T-helper 1 cell treated with Interleukin-12 subunit alpha and Interleukin-12 subunit beta and Interleukin-4 antibody, amounts not matched to agents 30 μg/mL and 1 μg/mL, for 36 hours (primary cell): ENCODE measurements around the gene PRKCE.
A peak's percentile ranks its signal among the peaks of the same experiment; 100 is the strongest.
"Not testable (repeated sequence)": the region's sequence is repeated elsewhere in the genome, so short reads cannot be mapped to it uniquely, and the experiment has no call there.

ENCODE experiments used
- H3K27ac Mint-ChIP-seq: one replicate; pipeline ENCODE4 v1.8.0; 2021; ENCODE audit warnings: mild to moderate bottlenecking, mixed read lengths
- H3K27me3 Mint-ChIP-seq: one replicate; pipeline ENCODE4 v1.8.0; 2021; ENCODE audit warnings: low read depth, mixed read lengths
- H3K36me3 Mint-ChIP-seq: one replicate; pipeline ENCODE4 v1.8.0; 2021; ENCODE audit warnings: low read depth, mixed read lengths
- H3K4me1 Mint-ChIP-seq: one replicate; pipeline ENCODE4 v1.8.0; 2021; ENCODE audit warnings: low read depth, mixed read lengths
- H3K4me3 Mint-ChIP-seq: one replicate; pipeline ENCODE4 v1.8.0; 2021; ENCODE audit warnings: mild to moderate bottlenecking, moderate library complexity, mixed read lengths
- H3K9me3 Mint-ChIP-seq: one replicate; pipeline ENCODE4 v1.8.0; 2021; ENCODE audit warnings: mixed read lengths

The PRKCE gene

GRCh38 chr2:45857867-45858520 is 206.5 kb downstream of the PRKCE start:
- no peak overlapping the region for H3K4me3 Mint-ChIP-seq
- peaks cover 3% of the 10 kb centered on the region for H3K36me3 Mint-ChIP-seq
- H3K4me1 Mint-ChIP-seq, result peaks cover 39% of the 10 kb centered on the region
- H3K27me3 Mint-ChIP-seq, result no peaks in the 10 kb centered on the region
- H3K9me3 Mint-ChIP-seq, result peaks cover under 1% of the 10 kb centered on the region
- peak overlapping the region; percentile 27 for H3K27ac Mint-ChIP-seq

DNA sequence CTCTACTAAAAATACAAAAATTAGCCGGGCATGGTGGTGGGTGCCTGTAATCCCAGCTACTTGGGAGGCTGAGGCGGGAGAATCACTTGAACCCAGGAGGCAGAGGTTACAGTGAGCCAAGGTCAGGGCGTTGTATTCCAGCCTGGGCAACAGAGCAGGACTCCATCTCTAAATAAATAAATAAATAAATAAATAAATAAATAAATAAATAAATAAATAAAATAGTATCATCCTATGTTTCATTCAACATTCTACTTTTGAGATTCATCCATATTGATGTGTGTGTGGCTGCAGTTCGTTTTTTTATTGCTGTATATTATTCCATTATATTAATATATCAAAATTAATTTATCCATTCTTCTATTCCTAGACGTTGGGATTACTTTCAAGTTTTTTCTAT is 207.4 kb downstream of the PRKCE start:
- H3K36me3 Mint-ChIP-seq, H3K9me3 Mint-ChIP-seq, H3K27me3 Mint-ChIP-seq, H3K27ac Mint-ChIP-seq, H3K4me3 Mint-ChIP-seq: not testable (repeated sequence)
- peaks cover 45% of the 10 kb centered on the region for H3K4me1 Mint-ChIP-seq

- no peak overlapping the region for H3K27ac Mint-ChIP-seq
- peaks cover 2% of the 10 kb centered on the region for H3K36me3 Mint-ChIP-seq
- no peaks in the 10 kb centered on the region for H3K9me3 Mint-ChIP-seq
- H3K4me1 Mint-ChIP-seq, result peaks cover 45% of the 10 kb centered on the region
- no peak overlapping the region for H3K4me3 Mint-ChIP-seq
- no peaks in the 10 kb centered on the region for H3K27me3 Mint-ChIP-seq
Observed at GRCh38 chr2:45859682-45860081, 208.2 kb downstream of the PRKCE start.

GRCh38 chr2:45860136-45861121 is 209.0 kb downstream of the PRKCE start:
- H3K27ac Mint-ChIP-seq, result peak overlapping the region; percentile 76

GRCh38 chr2:45862843-45863242 is 211.4 kb downstream of the PRKCE start:
- Mint-ChIP-seq H3K36me3 (peaks cover 2% of the 10 kb centered on the region), H3K9me3 (no peaks in the 10 kb centered on the region), H3K4me1 (peaks cover 44% of the 10 kb centered on the region), H3K27ac (peak overlapping the region; percentile 59), H3K27me3 (no peaks in the 10 kb centered on the region), H3K4me3 (no peak overlapping the region)

More at GRCh38 chr2:45860136-45861121, 209.0 kb downstream of the PRKCE start:
- H3K36me3 Mint-ChIP-seq, result peaks cover 2% of the 10 kb centered on the region
- peaks cover 45% of the 10 kb centered on the region for H3K4me1 Mint-ChIP-seq
- peak overlapping the region; percentile 70 for H3K4me3 Mint-ChIP-seq
- no peaks in the 10 kb centered on the region for H3K27me3 Mint-ChIP-seq
- no peaks in the 10 kb centered on the region for H3K9me3 Mint-ChIP-seq

GRCh38 chr2:45864121-45864520 is 212.6 kb downstream of the PRKCE start:
- no peaks in the 10 kb centered on the region for H3K27me3 Mint-ChIP-seq
- no peak overlapping the region for H3K27ac Mint-ChIP-seq
- no peaks in the 10 kb centered on the region for H3K9me3 Mint-ChIP-seq
- peaks cover 2% of the 10 kb centered on the region for H3K36me3 Mint-ChIP-seq
- H3K4me1 Mint-ChIP-seq, result peaks cover 44% of the 10 kb centered on the region
- H3K4me3 Mint-ChIP-seq, result no peak overlapping the region

DNA sequence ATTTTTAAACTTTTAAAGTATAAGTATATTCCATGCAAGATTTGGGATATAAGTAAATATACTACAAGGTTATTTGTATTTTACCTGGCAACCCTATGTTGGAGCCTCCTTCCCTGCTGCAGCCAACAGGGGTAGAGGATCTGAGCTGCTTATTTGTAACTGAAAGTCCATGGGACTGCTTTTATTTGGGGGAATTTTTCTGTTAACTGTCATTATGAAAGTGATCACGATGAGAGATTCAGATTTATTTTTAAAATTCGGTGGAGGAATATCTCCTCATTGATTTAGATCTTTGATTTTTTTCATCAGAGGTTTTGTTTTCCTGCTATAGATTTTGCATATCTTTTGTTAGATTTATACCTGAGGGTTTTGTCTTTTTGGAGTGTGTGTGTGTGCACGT is 215.9 kb downstream of the PRKCE start:
- peaks cover 1% of the 10 kb centered on the region for H3K9me3 Mint-ChIP-seq

DNA sequence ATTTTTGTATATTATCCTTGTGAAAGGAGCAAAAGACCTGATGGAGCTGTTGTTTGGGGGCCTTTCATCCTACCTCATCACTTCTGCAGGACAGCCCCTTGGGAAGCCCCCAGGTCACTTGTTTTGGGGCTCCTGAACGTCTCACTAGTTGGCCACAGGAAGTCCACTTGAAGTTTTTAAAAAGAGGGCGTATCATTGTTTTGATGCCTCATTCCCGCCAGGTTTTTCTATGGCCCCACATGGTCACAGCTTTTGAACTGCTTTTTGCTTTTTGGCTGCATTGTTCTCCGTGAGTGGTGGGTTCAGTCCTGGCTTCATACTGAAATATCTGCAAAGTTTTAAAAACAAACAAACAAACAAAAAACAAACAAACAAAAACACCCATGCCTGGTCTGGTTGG is 216.3 kb downstream of the PRKCE start:
- Mint-ChIP-seq H3K27me3 (no peaks in the 10 kb centered on the region), H3K9me3 (peaks cover 3% of the 10 kb centered on the region), H3K4me3 (no peak overlapping the region), H3K36me3 (no peaks in the 10 kb centered on the region), H3K4me1 (peaks cover 13% of the 10 kb centered on the region), H3K27ac (no peak overlapping the region)

More for the DNA sequence above, 215.9 kb downstream of the PRKCE start:
- Mint-ChIP-seq H3K36me3 (no peaks in the 10 kb centered on the region), H3K27me3 (no peaks in the 10 kb centered on the region), H3K4me3 (no peak overlapping the region), H3K27ac (no peak overlapping the region), H3K4me1 (peaks cover 17% of the 10 kb centered on the region)

DNA sequence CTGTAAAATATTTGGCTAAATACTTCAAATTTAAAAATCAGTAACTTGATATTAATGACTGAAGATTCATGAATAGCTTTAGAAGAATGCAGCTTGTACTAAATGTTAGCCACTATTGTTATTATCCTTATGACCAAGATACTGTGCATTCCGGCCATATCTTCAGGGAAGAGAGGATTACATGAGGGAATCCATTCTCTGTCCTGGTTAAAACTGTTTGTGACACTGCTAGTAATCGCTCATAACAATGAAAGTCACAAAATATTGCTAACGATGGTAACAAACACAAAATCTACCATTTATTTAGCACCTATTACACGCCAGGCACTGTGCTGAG is 217.7 kb downstream of the PRKCE start:
- H3K4me1 Mint-ChIP-seq, result peaks cover 12% of the 10 kb centered on the region
- no peak overlapping the region for H3K4me3 Mint-ChIP-seq
- H3K27ac Mint-ChIP-seq, result no peak overlapping the region
- peaks cover 3% of the 10 kb centered on the region for H3K9me3 Mint-ChIP-seq
- no peaks in the 10 kb centered on the region for H3K27me3 Mint-ChIP-seq
- no peaks in the 10 kb centered on the region for H3K36me3 Mint-ChIP-seq

DNA sequence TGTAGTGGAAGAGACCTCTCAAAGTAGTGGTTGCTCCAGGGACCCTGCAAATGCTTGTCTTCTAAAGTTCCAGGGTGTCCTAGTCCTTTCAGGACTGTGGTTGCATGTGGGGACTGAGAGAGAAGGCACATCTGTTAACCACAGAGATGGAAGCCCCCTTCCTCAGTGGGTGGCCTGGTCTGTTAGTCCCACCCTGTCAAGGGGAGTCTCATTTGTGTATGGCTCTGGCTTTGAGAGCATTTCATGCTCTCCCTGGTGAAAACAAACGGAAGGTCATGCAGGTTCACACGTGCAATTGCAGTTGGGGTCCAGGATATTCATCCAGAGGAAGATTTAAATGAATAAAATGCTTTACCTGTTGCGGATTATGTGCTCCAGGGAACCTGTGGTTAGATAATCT is 219.6 kb downstream of the PRKCE start:
- no peak overlapping the region for H3K4me3 Mint-ChIP-seq
- H3K36me3 Mint-ChIP-seq, result peaks cover 2% of the 10 kb centered on the region
- H3K9me3 Mint-ChIP-seq, result peaks cover 9% of the 10 kb centered on the region
- H3K27ac Mint-ChIP-seq, result no peak overlapping the region
- peaks cover 12% of the 10 kb centered on the region for H3K4me1 Mint-ChIP-seq
- H3K27me3 Mint-ChIP-seq, result no peaks in the 10 kb centered on the region

- Mint-ChIP-seq H3K36me3 (peaks cover 6% of the 10 kb centered on the region), H3K4me3 (no peak overlapping the region), H3K27ac (no peak overlapping the region), H3K9me3 (peaks cover 14% of the 10 kb centered on the region), H3K4me1 (peaks cover 12% of the 10 kb centered on the region), H3K27me3 (no peaks in the 10 kb centered on the region)
Observed at GRCh38 chr2:45871541-45871940, 220.1 kb downstream of the PRKCE start.

GRCh38 chr2:45872211-45872610 is 220.7 kb downstream of the PRKCE start:
- Mint-ChIP-seq H3K36me3 (peaks cover 9% of the 10 kb centered on the region), H3K9me3 (peaks cover 20% of the 10 kb centered on the region), H3K4me1 (peaks cover 12% of the 10 kb centered on the region), H3K27ac (no peak overlapping the region), H3K27me3 (no peaks in the 10 kb centered on the region), H3K4me3 (no peak overlapping the region)

DNA sequence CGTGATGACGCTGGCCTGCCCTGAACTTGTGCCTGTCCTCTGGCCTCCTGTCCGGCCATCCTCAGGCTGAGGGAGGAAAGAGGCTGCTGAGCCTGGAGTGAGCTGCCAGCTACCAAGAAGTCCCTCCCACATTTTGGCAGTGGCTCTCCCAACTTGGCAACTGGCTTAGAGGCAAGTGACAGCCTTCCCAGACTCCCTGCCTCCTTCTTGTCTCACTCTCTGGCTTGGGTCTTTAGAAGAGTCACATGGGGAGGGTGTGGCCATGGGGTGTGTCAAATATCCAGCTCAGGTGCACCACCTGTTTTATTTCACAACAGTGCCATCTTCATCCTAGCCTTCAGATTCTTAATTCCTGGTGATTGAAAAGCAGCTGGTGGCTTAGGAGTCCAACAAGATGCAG is 222.9 kb downstream of the PRKCE start:
- Mint-ChIP-seq H3K27me3 (no peaks in the 10 kb centered on the region), H3K27ac (no peak overlapping the region), H3K36me3 (peaks cover 15% of the 10 kb centered on the region), H3K4me1 (peaks cover 7% of the 10 kb centered on the region), H3K9me3 (peaks cover 27% of the 10 kb centered on the region), H3K4me3 (no peak overlapping the region)

GRCh38 chr2:45876611-45877010 is 225.1 kb downstream of the PRKCE start:
- H3K27me3 Mint-ChIP-seq, result no peaks in the 10 kb centered on the region
- peaks cover 27% of the 10 kb centered on the region for H3K9me3 Mint-ChIP-seq
- no peak overlapping the region for H3K27ac Mint-ChIP-seq
- H3K4me1 Mint-ChIP-seq, result peaks cover 7% of the 10 kb centered on the region
- H3K4me3 Mint-ChIP-seq, result no peak overlapping the region
- peaks cover 15% of the 10 kb centered on the region for H3K36me3 Mint-ChIP-seq

GRCh38 chr2:45879406-45879805 is 227.9 kb downstream of the PRKCE start:
- H3K27me3 Mint-ChIP-seq, result no peaks in the 10 kb centered on the region
- H3K9me3 Mint-ChIP-seq, result peaks cover 24% of the 10 kb centered on the region
- no peak overlapping the region for H3K4me3 Mint-ChIP-seq
- peaks cover 15% of the 10 kb centered on the region for H3K36me3 Mint-ChIP-seq
- no peak overlapping the region for H3K27ac Mint-ChIP-seq
- no peaks in the 10 kb centered on the region for H3K4me1 Mint-ChIP-seq
